ENCODE measurements around the gene HSDL2. TPM values are rescaled to one million over a fixed set of nuclear protein-coding genes. Genes with fewer than 3 reads are reported as not detected.
"Not testable (repeated sequence)": the region's sequence is repeated elsewhere in the genome, so short reads cannot be mapped to it uniquely, and the experiment has no call there.

HSDL2 gene
- total RNA-seq, 1 experiment from 2014 or later: 37.0 TPM

GRCh38 chr9:112360047-112360804 is 19.7 kb upstream of the HSDL2 start:
- Histone ChIP-seq H3K9ac (ENCODE audit: low read length) (0 out of 2 replicates have a peak overlapping the region, but pooled peaks have one; percentile 21), H3K4me3 (ENCODE audit: low read length) (no peak overlapping the region), H4K20me1 (ENCODE audit: low read length) (no peaks in the 10 kb centered on the region), H3K4me1 (ENCODE audit: insufficient read depth, low read length) (peaks cover 13% of the 10 kb centered on the region; the same call in 1 of the 2 replicates), H3K9me2 (replicated peaks; ENCODE audit: low read length) (no peaks in the 10 kb centered on the region), H3K9me3 (ENCODE audit: low read length) (no peaks in the 10 kb centered on the region), H3F3A (ENCODE audit: low read length, unreplicated experiment) (no peaks in the 10 kb centered on the region), H3K79me2 (ENCODE audit: low read length) (no peaks in the 10 kb centered on the region), H3K27ac (ENCODE audit: low read length) (peak overlapping the region; percentile 79), H2AFZ (ENCODE audit: low read length) (no peak overlapping the region), H3K27me3 (ENCODE audit: low read length) (no peaks in the 10 kb centered on the region), H3K4me2 (ENCODE audit: low read length) (peak overlapping the region; percentile 29), H3K36me3 (ENCODE audit: low read depth, low read length) (no peaks in the 10 kb centered on the region)
- ATAC-seq (peak; percentile 84), DNase-seq (peak; percentile 71)
- BruUV-seq (replicated peaks): no TSS peak
- POLR2A ChIA-PET (ENCODE audit: unreplicated experiment): no interaction called here
- TF ChIP-seq EZH2phosphoT487 (IDR thresholded peaks at IDR 0.05; ENCODE audit: borderline replicate concordance, low read length) (no peak), EZH2 (IDR thresholded peaks at IDR 0.05; ENCODE audit: low read length, unreplicated experiment) (no peak)
- intact Hi-C loops (cut with micrococcal nuclease): loop anchor here (1.0 to 2.0 kb wide), 3 partner anchors 25 to 273 kb away; no protein-coding TSS in a partner anchor
- CTCF ChIA-PET: interaction anchor here (0.5 to 1.2 kb wide), 7 partner anchors 18 to 269 kb away, joined by 3 to 8 read pairs (median 5); partner anchors contain the start of gene PTBP3

GRCh38 chr9:112361601-112362000 is 18.3 kb upstream of the HSDL2 start:
- intact Hi-C loops (cut with micrococcal nuclease): loop anchor here (1.0 to 2.0 kb wide), 4 partner anchors 27 to 275 kb away; no protein-coding TSS in a partner anchor
- TF ChIP-seq EZH2phosphoT487 (IDR thresholded peaks at IDR 0.05; ENCODE audit: borderline replicate concordance, low read length): no peak
- TF ChIP-seq, protein P1, sequence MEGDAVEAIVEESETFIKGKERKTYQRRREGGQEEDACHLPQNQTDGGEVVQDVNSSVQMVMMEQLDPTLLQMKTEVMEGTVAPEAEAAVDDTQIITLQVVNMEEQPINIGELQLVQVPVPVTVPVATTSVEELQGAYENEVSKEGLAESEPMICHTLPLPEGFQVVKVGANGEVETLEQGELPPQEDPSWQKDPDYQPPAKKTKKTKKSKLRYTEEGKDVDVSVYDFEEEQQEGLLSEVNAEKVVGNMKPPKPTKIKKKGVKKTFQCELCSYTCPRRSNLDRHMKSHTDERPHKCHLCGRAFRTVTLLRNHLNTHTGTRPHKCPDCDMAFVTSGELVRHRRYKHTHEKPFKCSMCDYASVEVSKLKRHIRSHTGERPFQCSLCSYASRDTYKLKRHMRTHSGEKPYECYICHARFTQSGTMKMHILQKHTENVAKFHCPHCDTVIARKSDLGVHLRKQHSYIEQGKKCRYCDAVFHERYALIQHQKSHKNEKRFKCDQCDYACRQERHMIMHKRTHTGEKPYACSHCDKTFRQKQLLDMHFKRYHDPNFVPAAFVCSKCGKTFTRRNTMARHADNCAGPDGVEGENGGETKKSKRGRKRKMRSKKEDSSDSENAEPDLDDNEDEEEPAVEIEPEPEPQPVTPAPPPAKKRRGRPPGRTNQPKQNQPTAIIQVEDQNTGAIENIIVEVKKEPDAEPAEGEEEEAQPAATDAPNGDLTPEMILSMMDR (conservative IDR thresholded peaks at IDR 0.05; ENCODE audit: low read depth, low read length): peak; percentile 62
- Histone ChIP-seq H3K79me2 (ENCODE audit: low read length) (no peaks in the 10 kb centered on the region), H3F3A (ENCODE audit: low read length, unreplicated experiment) (no peaks in the 10 kb centered on the region), H3K4me2 (ENCODE audit: low read length) (peak overlapping the region; percentile 56), H3K27ac (ENCODE audit: low read length) (no peak overlapping the region), H3K4me3 (ENCODE audit: low read length) (no peak overlapping the region), H2AFZ (ENCODE audit: low read length) (peak overlapping the region; percentile 46; the same call in 1 of the 2 replicates), H3K9ac (ENCODE audit: low read length) (no peak overlapping the region), H3K9me2 (replicated peaks; ENCODE audit: low read length) (no peaks in the 10 kb centered on the region), H3K36me3 (ENCODE audit: low read depth, low read length) (no peaks in the 10 kb centered on the region), H3K27me3 (ENCODE audit: low read length) (no peaks in the 10 kb centered on the region), H3K4me1 (ENCODE audit: insufficient read depth, low read length) (peaks cover 13% of the 10 kb centered on the region; the same call in 1 of the 2 replicates), H3K9me3 (ENCODE audit: low read length) (no peaks in the 10 kb centered on the region), H4K20me1 (ENCODE audit: low read length) (no peaks in the 10 kb centered on the region)
- DNase-seq (peak; percentile 65), ATAC-seq (peak; percentile 37)
- no TSS peak for BruUV-seq (replicated peaks)
- POLR2A ChIA-PET (ENCODE audit: unreplicated experiment): interaction anchor here (0.7 kb wide), 1 partner anchor 273 kb away, joined by 4 read pairs; no protein-coding TSS in a partner anchor
- CTCF ChIA-PET: interaction anchor here (0.8 to 1.2 kb wide), 2 partner anchors 28 to 249 kb away, joined by 3 to 8 read pairs; partner anchors contain the start of gene PTBP3

- TF ChIP-seq EZH2 (IDR thresholded peaks at IDR 0.05; ENCODE audit: low read length, unreplicated experiment) (no peak), EZH2phosphoT487 (IDR thresholded peaks at IDR 0.05; ENCODE audit: borderline replicate concordance, low read length) (no peak)
- TF ChIP-seq, protein P1 (conservative IDR thresholded peaks at IDR 0.05; ENCODE audit: low read depth, low read length): no peak
- intact Hi-C loops (cut with micrococcal nuclease): no loop called here
- POLR2A ChIA-PET (ENCODE audit: unreplicated experiment): no interaction called here
These were observed 15.1 kb upstream of the HSDL2 start for GRCh38 chr9:112364761-112365160.

DNA sequence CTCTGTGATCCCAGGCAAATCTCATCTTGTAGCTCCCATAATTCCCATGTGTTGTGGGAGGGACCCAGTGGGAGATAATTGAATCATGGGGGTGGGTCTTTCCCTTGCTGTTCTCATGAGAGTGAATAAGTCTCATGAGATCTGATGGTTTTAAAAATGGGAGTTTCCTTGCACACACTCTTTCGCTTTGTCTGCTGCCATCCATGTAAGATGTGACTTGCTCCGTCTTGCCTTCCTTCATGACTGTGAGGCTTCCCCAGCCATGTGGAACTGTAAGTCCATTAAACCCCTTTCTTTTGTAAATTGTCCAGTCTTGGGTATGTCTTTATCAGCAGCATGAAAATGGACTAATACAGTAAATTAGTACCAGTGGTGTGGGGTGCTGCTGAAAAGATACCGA is 14.7 kb upstream of the HSDL2 start:
- ATAC-seq: not testable (repeated sequence)

More at GRCh38 chr9:112364761-112365160, 15.1 kb upstream of the HSDL2 start:
- H3K79me2 ChIP-seq (ENCODE audit: low read length): no peaks in the 10 kb centered on the region
- no peaks in the 10 kb centered on the region for H3K9me3 ChIP-seq (ENCODE audit: low read length)
- H2AFZ ChIP-seq (ENCODE audit: low read length): no peak overlapping the region
- no peaks in the 10 kb centered on the region for H3F3A ChIP-seq (ENCODE audit: low read length, unreplicated experiment)
- no peaks in the 10 kb centered on the region for H3K9me2 ChIP-seq (replicated peaks; ENCODE audit: low read length)
- DNase-seq (no peak), ATAC-seq (no peak)
- no peaks in the 10 kb centered on the region for H3K36me3 ChIP-seq (ENCODE audit: low read depth, low read length)
- H3K27me3 ChIP-seq (ENCODE audit: low read length): no peaks in the 10 kb centered on the region
- no TSS peak for BruUV-seq (replicated peaks)
- no peak overlapping the region for H3K27ac ChIP-seq (ENCODE audit: low read length)
- H3K4me3 ChIP-seq (ENCODE audit: low read length): no peak overlapping the region
- peaks cover 13% of the 10 kb centered on the region; the same call in 1 of the 2 replicates for H3K4me1 ChIP-seq (ENCODE audit: insufficient read depth, low read length)
- no peak overlapping the region for H3K4me2 ChIP-seq (ENCODE audit: low read length)
- CTCF ChIA-PET: no interaction called here
- no peak overlapping the region for H3K9ac ChIP-seq (ENCODE audit: low read length)
- H4K20me1 ChIP-seq (ENCODE audit: low read length): no peaks in the 10 kb centered on the region

More for the DNA sequence above, 14.7 kb upstream of the HSDL2 start:
- intact Hi-C loops (cut with micrococcal nuclease); H2AFZ ChIP-seq (ENCODE audit: low read length); H3K4me3 ChIP-seq (ENCODE audit: low read length); H3K4me1 ChIP-seq (ENCODE audit: insufficient read depth, low read length); H3K9me2 ChIP-seq (replicated peaks; ENCODE audit: low read length); H3K9ac ChIP-seq (ENCODE audit: low read length); H3F3A ChIP-seq (ENCODE audit: low read length, unreplicated experiment); H3K36me3 ChIP-seq (ENCODE audit: low read depth, low read length); H3K27me3 ChIP-seq (ENCODE audit: low read length); BruUV-seq (replicated peaks); POLR2A ChIA-PET (ENCODE audit: unreplicated experiment); H3K4me2 ChIP-seq (ENCODE audit: low read length); DNase-seq; H3K27ac ChIP-seq (ENCODE audit: low read length); H3K79me2 ChIP-seq (ENCODE audit: low read length); CTCF ChIA-PET; H4K20me1 ChIP-seq (ENCODE audit: low read length); H3K9me3 ChIP-seq (ENCODE audit: low read length): not testable (repeated sequence)

Data from PC-3 (cell line).